ENCODE measurements around the gene MYO9B. TPM values are rescaled to one million over a fixed set of nuclear protein-coding genes. Genes with fewer than 3 reads are reported as not detected.

MYO9B gene
- total RNA-seq, 1 experiment from 2014 or later: 94.3 TPM

DNA sequence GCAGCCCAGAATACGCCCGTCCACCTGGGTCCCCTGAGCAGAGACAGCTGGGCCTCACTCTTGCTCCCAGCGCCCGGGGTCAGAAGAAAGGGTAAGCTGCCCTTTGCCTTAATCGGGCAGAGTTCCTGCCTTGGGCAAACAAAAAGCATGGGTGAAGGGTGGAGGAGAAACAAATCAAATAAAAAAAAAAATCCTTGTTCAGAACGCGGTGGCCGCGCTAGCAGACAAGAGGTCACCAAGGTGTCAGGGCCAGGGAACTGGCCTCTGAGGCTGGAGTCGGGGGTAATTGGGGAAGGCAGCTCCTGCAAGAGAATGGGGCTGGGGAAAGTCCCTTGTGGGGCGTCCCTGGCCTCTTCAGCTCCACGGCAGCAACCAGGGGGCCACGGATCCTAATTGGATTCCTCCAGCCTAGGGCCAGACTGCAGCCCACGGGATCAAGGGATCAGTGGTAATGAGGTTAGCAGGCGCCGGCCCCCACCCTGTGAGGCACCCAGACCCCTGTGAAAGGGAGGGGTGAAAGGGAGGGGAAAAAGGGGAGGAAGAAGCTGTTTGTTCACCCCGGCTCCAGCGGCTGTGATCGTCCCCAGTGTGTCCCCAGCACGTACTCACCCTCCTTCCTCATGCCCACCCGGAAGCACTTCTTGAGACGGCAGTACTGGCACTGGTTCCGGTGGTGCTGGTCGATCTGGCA is 164.6 kb downstream of the MYO9B start:
- H3K27me3 Mint-ChIP-seq (ENCODE audit: low read depth): no peaks in the 10 kb centered on the region
- ChIA-PET CTCF (no interaction called here), POLR2A (no interaction called here)
- ATAC-seq (no peak), DNase-seq (ENCODE audit: low spot score) (no peak)
- peak overlapping the region; percentile 54; the same call in 1 of the 2 replicates for H3K27ac Mint-ChIP-seq
- no peaks in the 10 kb centered on the region for H3K9me3 Mint-ChIP-seq
- TF ChIP-seq, protein P1, sequence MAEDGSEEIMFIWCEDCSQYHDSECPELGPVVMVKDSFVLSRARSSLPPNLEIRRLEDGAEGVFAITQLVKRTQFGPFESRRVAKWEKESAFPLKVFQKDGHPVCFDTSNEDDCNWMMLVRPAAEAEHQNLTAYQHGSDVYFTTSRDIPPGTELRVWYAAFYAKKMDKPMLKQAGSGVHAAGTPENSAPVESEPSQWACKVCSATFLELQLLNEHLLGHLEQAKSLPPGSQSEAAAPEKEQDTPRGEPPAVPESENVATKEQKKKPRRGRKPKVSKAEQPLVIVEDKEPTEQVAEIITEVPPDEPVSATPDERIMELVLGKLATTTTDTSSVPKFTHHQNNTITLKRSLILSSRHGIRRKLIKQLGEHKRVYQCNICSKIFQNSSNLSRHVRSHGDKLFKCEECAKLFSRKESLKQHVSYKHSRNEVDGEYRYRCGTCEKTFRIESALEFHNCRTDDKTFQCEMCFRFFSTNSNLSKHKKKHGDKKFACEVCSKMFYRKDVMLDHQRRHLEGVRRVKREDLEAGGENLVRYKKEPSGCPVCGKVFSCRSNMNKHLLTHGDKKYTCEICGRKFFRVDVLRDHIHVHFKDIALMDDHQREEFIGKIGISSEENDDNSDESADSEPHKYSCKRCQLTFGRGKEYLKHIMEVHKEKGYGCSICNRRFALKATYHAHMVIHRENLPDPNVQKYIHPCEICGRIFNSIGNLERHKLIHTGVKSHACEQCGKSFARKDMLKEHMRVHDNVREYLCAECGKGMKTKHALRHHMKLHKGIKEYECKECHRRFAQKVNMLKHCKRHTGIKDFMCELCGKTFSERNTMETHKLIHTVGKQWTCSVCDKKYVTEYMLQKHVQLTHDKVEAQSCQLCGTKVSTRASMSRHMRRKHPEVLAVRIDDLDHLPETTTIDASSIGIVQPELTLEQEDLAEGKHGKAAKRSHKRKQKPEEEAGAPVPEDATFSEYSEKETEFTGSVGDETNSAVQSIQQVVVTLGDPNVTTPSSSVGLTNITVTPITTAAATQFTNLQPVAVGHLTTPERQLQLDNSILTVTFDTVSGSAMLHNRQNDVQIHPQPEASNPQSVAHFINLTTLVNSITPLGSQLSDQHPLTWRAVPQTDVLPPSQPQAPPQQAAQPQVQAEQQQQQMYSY (CRISPR knock-in tag; IDR thresholded peaks at IDR 0.05): no peak
- TF ChIP-seq, protein P2, sequence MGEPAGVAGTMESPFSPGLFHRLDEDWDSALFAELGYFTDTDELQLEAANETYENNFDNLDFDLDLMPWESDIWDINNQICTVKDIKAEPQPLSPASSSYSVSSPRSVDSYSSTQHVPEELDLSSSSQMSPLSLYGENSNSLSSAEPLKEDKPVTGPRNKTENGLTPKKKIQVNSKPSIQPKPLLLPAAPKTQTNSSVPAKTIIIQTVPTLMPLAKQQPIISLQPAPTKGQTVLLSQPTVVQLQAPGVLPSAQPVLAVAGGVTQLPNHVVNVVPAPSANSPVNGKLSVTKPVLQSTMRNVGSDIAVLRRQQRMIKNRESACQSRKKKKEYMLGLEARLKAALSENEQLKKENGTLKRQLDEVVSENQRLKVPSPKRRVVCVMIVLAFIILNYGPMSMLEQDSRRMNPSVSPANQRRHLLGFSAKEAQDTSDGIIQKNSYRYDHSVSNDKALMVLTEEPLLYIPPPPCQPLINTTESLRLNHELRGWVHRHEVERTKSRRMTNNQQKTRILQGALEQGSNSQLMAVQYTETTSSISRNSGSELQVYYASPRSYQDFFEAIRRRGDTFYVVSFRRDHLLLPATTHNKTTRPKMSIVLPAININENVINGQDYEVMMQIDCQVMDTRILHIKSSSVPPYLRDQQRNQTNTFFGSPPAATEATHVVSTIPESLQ (CRISPR knock-in tag; IDR thresholded peaks at IDR 0.05): no peak
- no peak for TF ChIP-seq ZNF317 (CRISPR knock-in tag; IDR thresholded peaks at IDR 0.05; ENCODE audit: borderline replicate concordance, low read depth)
- TF ChIP-seq, protein P3, sequence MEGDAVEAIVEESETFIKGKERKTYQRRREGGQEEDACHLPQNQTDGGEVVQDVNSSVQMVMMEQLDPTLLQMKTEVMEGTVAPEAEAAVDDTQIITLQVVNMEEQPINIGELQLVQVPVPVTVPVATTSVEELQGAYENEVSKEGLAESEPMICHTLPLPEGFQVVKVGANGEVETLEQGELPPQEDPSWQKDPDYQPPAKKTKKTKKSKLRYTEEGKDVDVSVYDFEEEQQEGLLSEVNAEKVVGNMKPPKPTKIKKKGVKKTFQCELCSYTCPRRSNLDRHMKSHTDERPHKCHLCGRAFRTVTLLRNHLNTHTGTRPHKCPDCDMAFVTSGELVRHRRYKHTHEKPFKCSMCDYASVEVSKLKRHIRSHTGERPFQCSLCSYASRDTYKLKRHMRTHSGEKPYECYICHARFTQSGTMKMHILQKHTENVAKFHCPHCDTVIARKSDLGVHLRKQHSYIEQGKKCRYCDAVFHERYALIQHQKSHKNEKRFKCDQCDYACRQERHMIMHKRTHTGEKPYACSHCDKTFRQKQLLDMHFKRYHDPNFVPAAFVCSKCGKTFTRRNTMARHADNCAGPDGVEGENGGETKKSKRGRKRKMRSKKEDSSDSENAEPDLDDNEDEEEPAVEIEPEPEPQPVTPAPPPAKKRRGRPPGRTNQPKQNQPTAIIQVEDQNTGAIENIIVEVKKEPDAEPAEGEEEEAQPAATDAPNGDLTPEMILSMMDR (IDR thresholded peaks at IDR 0.05): no peak
- no peak for TF ChIP-seq FOXP1 (CRISPR knock-in tag; IDR thresholded peaks at IDR 0.05; ENCODE audit: borderline replicate concordance)
- TF ChIP-seq, protein P4, sequence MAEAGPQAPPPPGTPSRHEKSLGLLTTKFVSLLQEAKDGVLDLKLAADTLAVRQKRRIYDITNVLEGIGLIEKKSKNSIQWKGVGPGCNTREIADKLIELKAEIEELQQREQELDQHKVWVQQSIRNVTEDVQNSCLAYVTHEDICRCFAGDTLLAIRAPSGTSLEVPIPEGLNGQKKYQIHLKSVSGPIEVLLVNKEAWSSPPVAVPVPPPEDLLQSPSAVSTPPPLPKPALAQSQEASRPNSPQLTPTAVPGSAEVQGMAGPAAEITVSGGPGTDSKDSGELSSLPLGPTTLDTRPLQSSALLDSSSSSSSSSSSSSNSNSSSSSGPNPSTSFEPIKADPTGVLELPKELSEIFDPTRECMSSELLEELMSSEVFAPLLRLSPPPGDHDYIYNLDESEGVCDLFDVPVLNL (CRISPR knock-in tag; IDR thresholded peaks at IDR 0.05; ENCODE audit: borderline replicate concordance, low read depth): no peak
- TF ChIP-seq, protein P5, sequence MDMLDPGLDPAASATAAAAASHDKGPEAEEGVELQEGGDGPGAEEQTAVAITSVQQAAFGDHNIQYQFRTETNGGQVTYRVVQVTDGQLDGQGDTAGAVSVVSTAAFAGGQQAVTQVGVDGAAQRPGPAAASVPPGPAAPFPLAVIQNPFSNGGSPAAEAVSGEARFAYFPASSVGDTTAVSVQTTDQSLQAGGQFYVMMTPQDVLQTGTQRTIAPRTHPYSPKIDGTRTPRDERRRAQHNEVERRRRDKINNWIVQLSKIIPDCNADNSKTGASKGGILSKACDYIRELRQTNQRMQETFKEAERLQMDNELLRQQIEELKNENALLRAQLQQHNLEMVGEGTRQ (CRISPR knock-in tag; IDR thresholded peaks at IDR 0.05): no peak
- TF ChIP-seq, protein P6, sequence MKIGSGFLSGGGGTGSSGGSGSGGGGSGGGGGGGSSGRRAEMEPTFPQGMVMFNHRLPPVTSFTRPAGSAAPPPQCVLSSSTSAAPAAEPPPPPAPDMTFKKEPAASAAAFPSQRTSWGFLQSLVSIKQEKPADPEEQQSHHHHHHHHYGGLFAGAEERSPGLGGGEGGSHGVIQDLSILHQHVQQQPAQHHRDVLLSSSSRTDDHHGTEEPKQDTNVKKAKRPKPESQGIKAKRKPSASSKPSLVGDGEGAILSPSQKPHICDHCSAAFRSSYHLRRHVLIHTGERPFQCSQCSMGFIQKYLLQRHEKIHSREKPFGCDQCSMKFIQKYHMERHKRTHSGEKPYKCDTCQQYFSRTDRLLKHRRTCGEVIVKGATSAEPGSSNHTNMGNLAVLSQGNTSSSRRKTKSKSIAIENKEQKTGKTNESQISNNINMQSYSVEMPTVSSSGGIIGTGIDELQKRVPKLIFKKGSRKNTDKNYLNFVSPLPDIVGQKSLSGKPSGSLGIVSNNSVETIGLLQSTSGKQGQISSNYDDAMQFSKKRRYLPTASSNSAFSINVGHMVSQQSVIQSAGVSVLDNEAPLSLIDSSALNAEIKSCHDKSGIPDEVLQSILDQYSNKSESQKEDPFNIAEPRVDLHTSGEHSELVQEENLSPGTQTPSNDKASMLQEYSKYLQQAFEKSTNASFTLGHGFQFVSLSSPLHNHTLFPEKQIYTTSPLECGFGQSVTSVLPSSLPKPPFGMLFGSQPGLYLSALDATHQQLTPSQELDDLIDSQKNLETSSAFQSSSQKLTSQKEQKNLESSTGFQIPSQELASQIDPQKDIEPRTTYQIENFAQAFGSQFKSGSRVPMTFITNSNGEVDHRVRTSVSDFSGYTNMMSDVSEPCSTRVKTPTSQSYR (CRISPR knock-in tag; IDR thresholded peaks at IDR 0.05): no peak
- TF ChIP-seq, protein P7, sequence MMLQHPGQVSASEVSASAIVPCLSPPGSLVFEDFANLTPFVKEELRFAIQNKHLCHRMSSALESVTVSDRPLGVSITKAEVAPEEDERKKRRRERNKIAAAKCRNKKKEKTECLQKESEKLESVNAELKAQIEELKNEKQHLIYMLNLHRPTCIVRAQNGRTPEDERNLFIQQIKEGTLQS (CRISPR knock-in tag; conservative IDR thresholded peaks at IDR 0.05): no peak
- TF ChIP-seq, protein P8, sequence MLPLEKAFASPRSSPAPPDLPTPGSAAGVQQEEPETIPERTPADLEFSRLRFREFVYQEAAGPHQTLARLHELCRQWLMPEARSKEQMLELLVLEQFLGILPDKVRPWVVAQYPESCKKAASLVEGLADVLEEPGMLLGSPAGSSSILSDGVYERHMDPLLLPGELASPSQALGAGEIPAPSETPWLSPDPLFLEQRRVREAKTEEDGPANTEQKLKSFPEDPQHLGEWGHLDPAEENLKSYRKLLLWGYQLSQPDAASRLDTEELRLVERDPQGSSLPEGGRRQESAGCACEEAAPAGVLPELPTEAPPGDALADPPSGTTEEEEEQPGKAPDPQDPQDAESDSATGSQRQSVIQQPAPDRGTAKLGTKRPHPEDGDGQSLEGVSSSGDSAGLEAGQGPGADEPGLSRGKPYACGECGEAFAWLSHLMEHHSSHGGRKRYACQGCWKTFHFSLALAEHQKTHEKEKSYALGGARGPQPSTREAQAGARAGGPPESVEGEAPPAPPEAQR (CRISPR knock-in tag; IDR thresholded peaks at IDR 0.05): no peak
- no peak for TF ChIP-seq HMGA2 (CRISPR knock-in tag; IDR thresholded peaks at IDR 0.05)
- peaks cover 10% of the 10 kb centered on the region for H3K36me3 Mint-ChIP-seq
- H3K4me1 Mint-ChIP-seq: peaks cover 43% of the 10 kb centered on the region
- no peak overlapping the region for H3K4me3 Mint-ChIP-seq
